H1 (cell line): ENCODE results near the gene HMCN1. TPM values are rescaled to one million over a fixed set of nuclear protein-coding genes. Genes with fewer than 3 reads are reported as not detected.

Experiments
- CTCF ChIA-PET: fragments of 300-600 bp; sonication (Branson Sonifier 250); formaldehyde crosslinking; loops from one replicate; lab custom pipeline; 2021; ENCODE audit not compliant: partially characterized antibody; lab: Charles Lee
- POLR2A ChIA-PET: fragments of 300-600 bp; sonication (Branson Sonifier 250); formaldehyde crosslinking; loops from one replicate; lab custom pipeline; 2021; ENCODE audit warnings: inconsistent platforms; ENCODE audit not compliant: partially characterized antibody; lab: Charles Lee
- DNase-seq, 2 experiments: peaks; one replicate each; pipeline versions ENCODE4 v3.0.0 to v3.0.0-alpha.2; 2010 to 2022; ENCODE audit warnings: low spot score in 2 of 2, low read depth in 1 of 2, mixed read lengths in 1 of 2
- FAIRE-seq: peaks from 2 replicates; lab custom pipeline; 2011; peaks lifted over from hg19 to GRCh38; lab: Jason Lieb, UNC
- H2AFZ ChIP-seq: 2 replicates; pipeline ENCODE4 v1.8.1; 2012; ENCODE audit warnings: low read length, inconsistent platforms
- H2AK5ac ChIP-seq: 2 replicates; pipeline ENCODE4 v1.6.1; 2013; ENCODE audit warnings: low read depth, low read length
- H2BK120ac ChIP-seq: replicated peaks from 2 replicates; pipeline ENCODE3; 2013; ENCODE audit warnings: low read depth, low read length, inconsistent platforms
- H2BK12ac ChIP-seq: 2 replicates; pipeline ENCODE4 v1.6.1; 2013; ENCODE audit warnings: low read depth, low read length
- H2BK15ac ChIP-seq: 2 replicates; pipeline ENCODE4 v1.6.1; 2013; ENCODE audit warnings: low read length
- H2BK20ac ChIP-seq: 2 replicates; pipeline ENCODE4 v1.6.1; 2013; ENCODE audit warnings: low read length
- H2BK5ac ChIP-seq: 2 replicates; pipeline ENCODE4 v1.6.1; 2013; ENCODE audit warnings: low read depth, low read length
- H3K14ac ChIP-seq: 2 replicates; pipeline ENCODE4 v1.6.1; 2013; ENCODE audit warnings: inconsistent platforms; ENCODE audit not compliant: insufficient read length
- H3K18ac ChIP-seq: 2 replicates; pipeline ENCODE4 v1.6.1; 2013; ENCODE audit warnings: low read length; ENCODE audit errors: extremely low read depth
- H3K23ac ChIP-seq: 2 replicates; pipeline ENCODE4 v1.6.1; 2013; ENCODE audit warnings: inconsistent platforms; ENCODE audit not compliant: insufficient read length
- H3K23me2 ChIP-seq: 2 replicates; pipeline ENCODE4 v1.6.1; 2013; ENCODE audit warnings: low read depth, low read length
- H3K27ac ChIP-seq: 2 replicates; pipeline ENCODE4 v1.6.1; 2011; ENCODE audit warnings: low read depth, low read length, inconsistent platforms
- H3K27me3 ChIP-seq, 4 experiments: replicated peaks in 1 of 4; 1 replicate in 1 of 4; 2 replicates in 3 of 4; pipeline versions ENCODE4 v1.6.1 to v1.8.1; 2011 to 2013; ENCODE audit warnings: low read length in 3 of 4, mild to moderate bottlenecking in 3 of 4, inconsistent platforms in 2 of 4, mixed read lengths in 2 of 4, moderate library complexity in 1 of 4; ENCODE audit not compliant: control insufficient read depth in 3 of 4, insufficient read depth in 3 of 4; ENCODE audit errors: extremely low read depth in 1 of 4
- H3K36me3 ChIP-seq, 4 experiments: 2 replicates each; pipeline versions ENCODE4 v1.6.1 to v1.8.1; 2011 to 2013; ENCODE audit warnings: mild to moderate bottlenecking in 4 of 4, low read length in 3 of 4, moderate library complexity in 2 of 4, control low read depth in 1 of 4, inconsistent platforms in 1 of 4; ENCODE audit not compliant: insufficient read depth in 4 of 4, control insufficient read depth in 2 of 4
- H3K4ac ChIP-seq: replicated peaks from 2 replicates; pipeline ENCODE3; 2013; ENCODE audit warnings: low read length, low read depth, mixed read lengths, inconsistent platforms; ENCODE audit not compliant: insufficient read length
- H3K4me1 ChIP-seq, 4 experiments: replicated peaks in 1 of 4; 1 replicate in 1 of 4; 2 replicates in 3 of 4; pipeline versions ENCODE4 v1.6.1 to v1.8.1; 2011 to 2013; ENCODE audit warnings: low read length in 3 of 4, inconsistent platforms in 2 of 4, mixed read lengths in 1 of 4; ENCODE audit not compliant: insufficient read depth in 4 of 4, control insufficient read depth in 3 of 4
- H3K4me2 ChIP-seq, 2 experiments: 2 replicates each; pipeline versions ENCODE4 v1.6.1 to v1.8.1; 2011 to 2013; ENCODE audit warnings: low read depth in 2 of 2, low read length in 2 of 2, control low read depth in 1 of 2, inconsistent platforms in 1 of 2, mild to moderate bottlenecking in 1 of 2; ENCODE audit not compliant: insufficient read depth in 1 of 2
- H3K4me3 ChIP-seq, 4 experiments: fragments of 200-600, 300-600 bp in 1 of 4; sonication (generic), shearing (Covaris generic), sonication (Bioruptor Twin) in 1 of 4; 2 replicates each; pipeline versions ENCODE4 v1.5.1 to v1.8.1; 2011 to 2016; ENCODE audit warnings: low read length in 4 of 4, low read depth in 3 of 4, control low read depth in 2 of 4, inconsistent platforms in 2 of 4, mild to moderate bottlenecking in 2 of 4, mixed read lengths in 1 of 4, moderate library complexity in 1 of 4; ENCODE audit not compliant: insufficient read depth in 2 of 4; ENCODE audit errors: extremely low read depth in 1 of 4
- H3K56ac ChIP-seq: replicated peaks from 2 replicates; pipeline ENCODE3; 2013; ENCODE audit warnings: low read depth, mild to moderate bottlenecking, mixed read lengths, low read length, inconsistent platforms; ENCODE audit not compliant: insufficient read length
- H3K79me1 ChIP-seq: 2 replicates; pipeline ENCODE4 v1.6.1; 2013; ENCODE audit warnings: low read depth, low read length, control low read depth
- H3K79me2 ChIP-seq, 2 experiments: 2 replicates each; pipeline versions ENCODE4 v1.6.1 to v1.8.1; 2012 to 2013; ENCODE audit warnings: low read length in 2 of 2, mild to moderate bottlenecking in 2 of 2, inconsistent platforms in 1 of 2; ENCODE audit not compliant: insufficient read depth in 2 of 2, control insufficient read depth in 1 of 2
- H3K9ac ChIP-seq, 4 experiments: replicated peaks in 1 of 4; 1 replicate in 1 of 4; 2 replicates in 3 of 4; pipeline versions ENCODE4 v1.6.1 to v1.8.1; 2011 to 2013; ENCODE audit warnings: low read depth in 3 of 4, low read length in 3 of 4, control low read depth in 2 of 4, mild to moderate bottlenecking in 2 of 4, moderate library complexity in 2 of 4, inconsistent platforms in 1 of 4; ENCODE audit errors: extremely low read depth in 1 of 4
- H3K9me3 ChIP-seq, 2 experiments: 2 replicates each; pipeline versions ENCODE4 v1.6.1 to v1.8.1; 2012 to 2013; ENCODE audit warnings: mild to moderate bottlenecking in 2 of 2, moderate library complexity in 2 of 2, control low read depth in 1 of 2, inconsistent platforms in 1 of 2, low read depth in 1 of 2, low read length in 1 of 2, mixed read lengths in 1 of 2; ENCODE audit not compliant: insufficient read depth in 2 of 2
- H4K20me1 ChIP-seq, 2 experiments: replicated peaks in 1 of 2; 2 replicates each; pipeline versions ENCODE3 to v1.8.1; 2011 to 2013; ENCODE audit warnings: inconsistent platforms in 2 of 2, low read length in 2 of 2, mild to moderate bottlenecking in 1 of 2; ENCODE audit not compliant: insufficient read depth in 2 of 2, control insufficient read depth in 1 of 2
- H4K5ac ChIP-seq: 2 replicates; pipeline ENCODE4 v1.6.1; 2013; ENCODE audit warnings: low read length, low read depth, mixed read lengths, inconsistent platforms; ENCODE audit not compliant: insufficient read length
- H4K8ac ChIP-seq: 2 replicates; pipeline ENCODE4 v1.8.0; 2013; ENCODE audit warnings: mild to moderate bottlenecking, moderate library complexity, low read length, inconsistent platforms; ENCODE audit not compliant: insufficient read depth; ENCODE audit errors: extremely low read depth
- H4K91ac ChIP-seq: replicated peaks from 2 replicates; pipeline ENCODE3; 2013; ENCODE audit warnings: low read length, mixed read lengths, inconsistent platforms; ENCODE audit not compliant: insufficient read length
- BCL11A ChIP-seq, 2 experiments: IDR thresholded peaks; one replicate each; pipeline ENCODE4 v1.6.1; 2011; ENCODE audit warnings: low read depth in 2 of 2, low read length in 2 of 2, mild to moderate bottlenecking in 2 of 2
- CBX5 ChIP-seq: fragments of 300-800, 300-1000 bp; sonication (generic); IDR thresholded peaks from 2 replicates; pipeline ENCODE4 v1.7.1; 2016; ENCODE audit warnings: antibody characterized with exemption, low read length, low read depth
- CREB1 ChIP-seq: IDR thresholded peaks from 2 replicates; pipeline ENCODE4 v1.6.1; 2012; ENCODE audit warnings: inconsistent platforms
- E2F6 ChIP-seq: IDR thresholded peaks from 2 replicates; pipeline ENCODE4 v1.6.1; 2012; ENCODE audit warnings: inconsistent platforms
- EGR1 ChIP-seq: IDR thresholded peaks from 2 replicates; pipeline ENCODE4 v1.6.1; 2011; ENCODE audit warnings: low read depth, low read length, borderline replicate concordance
- GTF2F1 ChIP-seq: IDR thresholded peaks from 2 replicates; pipeline ENCODE4 v1.6.1; 2012; ENCODE audit warnings: low read depth, low read length, improper control_type of control experiment, borderline replicate concordance
- HDAC6 ChIP-seq: IDR thresholded peaks from one replicate; pipeline ENCODE4 v1.7.1; 2012; ENCODE audit warnings: low read depth, mild to moderate bottlenecking, inconsistent platforms, low read length, moderate library complexity
- RBBP5 ChIP-seq: IDR thresholded peaks from 2 replicates; pipeline ENCODE4 v1.7.1; 2012; ENCODE audit warnings: low read depth, mild to moderate bottlenecking, inconsistent platforms, low read length, moderate library complexity, borderline replicate concordance
- SIX5 ChIP-seq: IDR thresholded peaks from 2 replicates; pipeline ENCODE4 v1.6.1; 2011; ENCODE audit warnings: mild to moderate bottlenecking, low read depth, low read length
- SP1 ChIP-seq: IDR thresholded peaks from 2 replicates; pipeline ENCODE4 v1.6.1; 2011; ENCODE audit warnings: low read depth, low read length
- SUZ12 ChIP-seq: fragments of 200-600 bp; sonication (generic); IDR thresholded peaks from 2 replicates; pipeline ENCODE4 v1.6.1; 2012; ENCODE audit warnings: mild to moderate bottlenecking, inconsistent platforms, low read length, moderate library complexity, mixed read lengths
- TAF7 ChIP-seq: optimal IDR thresholded peaks from 2 replicates; pipeline ENCODE3; 2011; ENCODE audit warnings: low read depth, mild to moderate bottlenecking, inconsistent platforms, low read length, moderate library complexity, borderline replicate concordance
- TCF12 ChIP-seq: IDR thresholded peaks from 2 replicates; pipeline ENCODE4 v1.6.1; 2011; ENCODE audit warnings: low read depth, mild to moderate bottlenecking, low read length
- ZNF274 ChIP-seq: IDR thresholded peaks from 2 replicates; pipeline ENCODE4 v1.7.0; 2012; ENCODE audit warnings: low read length, borderline replicate concordance; ENCODE audit errors: extremely low read depth
- WGBS, 2 experiments: shearing (Covaris generic) in 1 of 2; methylation state at CpG; one replicate each; pipeline versions ENCODE4 v1.1.6 to v1.1.7; 2013 to 2015; ENCODE audit warnings: low lambda C conversion rate in 2 of 2, mixed read lengths in 2 of 2, inconsistent platforms in 1 of 2, low coverage in 1 of 2, missing lambda C conversion rate in 1 of 2; ENCODE audit not compliant: insufficient replicate concordance in 2 of 2, insufficient coverage in 1 of 2, insufficient read length in 1 of 2; ENCODE audit errors: extremely low coverage in 1 of 2, missing lambda C conversion rate in 1 of 2; 5-methylcytosine and 5-hydroxymethylcytosine counted together
- polyA plus RNA-seq, 7 experiments: library from polyadenylated mRNA; depleted of rRNA in 3 of 7; stranded (reverse) in 5 of 7; unstranded in 2 of 7; fragments of >200 nt in 5 of 7; fragments of 200-250 nt in 2 of 7; gene quantifications; 1 replicate in 5 of 7; 2 replicates in 1 of 7; 4 replicates in 1 of 7; pipeline versions ENCODE4 v1.2.1 to v1.2.3, GENCODE V29; 2011 to 2013; ENCODE audit warnings: missing spikeins in 2 of 7, mixed read lengths in 2 of 7
- total RNA-seq: library from RNA; stranded (reverse); fragmentation: NEBNext Ultra II Directional; extraction: Animal tissue kit (Norgen Biotek cat#: 25700); gene quantifications from 2 replicates; pipeline ENCODE4 v1.2.1, GENCODE V29; 2021

The HMCN1 gene
- total and polyA plus RNA-seq, 2 of the 8 experiments (the other 6 are each of a cell fraction or from before 2014, with no cell fraction given): 13.8 to 14.6 TPM

GRCh38 chr1:185996211-185996610 is 262.0 kb downstream of the HMCN1 start:
- no peak for FAIRE-seq
- Histone ChIP-seq H2BK12ac (no peak overlapping the region), H2AFZ (no peak overlapping the region), H2BK120ac (no peak overlapping the region), H4K5ac (no peak overlapping the region), H2BK15ac (no peak overlapping the region), H3K14ac (no peak overlapping the region), H3K4me2 (no peak overlapping the region), H3K4ac (no peak overlapping the region), H4K20me1 (peaks cover 0 to 1% of the 10 kb centered on the region in 2 experiments), H4K91ac (no peak overlapping the region), H3K36me3 (no peaks in the 10 kb centered on the region), H2BK5ac (no peak overlapping the region), H3K27ac (no peak overlapping the region), H2AK5ac (no peak overlapping the region), H3K9ac (no peak overlapping the region), H3K79me2 (no peaks in the 10 kb centered on the region), H4K8ac (no peak overlapping the region), H3K23me2 (no peaks in the 10 kb centered on the region), H3K4me3 (no peak overlapping the region), H3K18ac (no peak overlapping the region), H3K23ac (no peak overlapping the region), H3K27me3 (no peaks in the 10 kb centered on the region), H3K56ac (no peak overlapping the region), H3K79me1 (no peaks in the 10 kb centered on the region), H2BK20ac (no peak overlapping the region), H3K4me1 (no peaks in the 10 kb centered on the region), H3K9me3 (no peaks in the 10 kb centered on the region)
- 89% methylated on average over 2 of the region's 2 CpGs; no CpG with 5 or more reads in 1 of the 2 experiments for WGBS, 2 experiments
- CTCF ChIA-PET: no interaction called here
- POLR2A ChIA-PET: no interaction called here
- DNase-seq: no peak
- TF ChIP-seq E2F6: no peak
- no peak for TF ChIP-seq SP1
- TF ChIP-seq CBX5: no peak
- no peak for TF ChIP-seq RBBP5
- no peak for TF ChIP-seq EGR1
- TF ChIP-seq SUZ12: no peak
- no peak for TF ChIP-seq SIX5
- TF ChIP-seq ZNF274: no peak
- no peak for TF ChIP-seq HDAC6
- TF ChIP-seq CREB1: no peak
- TF ChIP-seq TAF7: no peak
- TF ChIP-seq GTF2F1: no peak
- no peak for TF ChIP-seq BCL11A (IDR thresholded peaks at IDR 0.05; ENCODE audit: low read depth in 2 of 2, low read length in 2 of 2)
- no peak for TF ChIP-seq TCF12
